GM12878 (cell line): Measurements from ENCODE around the gene EMID1. TPM values are rescaled to one million over a fixed set of nuclear protein-coding genes. Genes with fewer than 3 reads are reported as not detected.

ENCODE experiments used
- ATAC-seq: fragments of 200-7000 bp; cut with Tn5 transposase; 3 replicates; pipeline ENCODE4 v1.9.1; 2020; ENCODE audit warnings: mild to moderate bottlenecking, moderate library complexity
- BruUV-seq: library from RNA; stranded (reverse); fragments of 400-500 nt; replicated peaks from 2 replicates; lab custom pipeline; 2021; lab: Mats Ljungman, UMichigan
- CTCF ChIA-PET: fragments of 300-600 bp; sonication (Branson Sonifier 250); formaldehyde crosslinking; extraction: SDS; loops from one replicate; lab custom pipeline; 2021; ENCODE audit warnings: inconsistent platforms; lab: Yijun Ruan, JAX
- POLR2A ChIA-PET: fragments of 350-600 bp; formaldehyde crosslinking; extraction: SDS; loops from one replicate; lab custom pipeline; 2021; ENCODE audit warnings: inconsistent platforms; lab: Charles Lee
- RAD21 ChIA-PET: fragments of 300-600 bp; sonication (Branson Sonifier 250); formaldehyde crosslinking; loops from one replicate; lab custom pipeline; 2023; ENCODE audit warnings: antibody characterized with exemption; ENCODE audit not compliant: unreplicated experiment; lab: Charles Lee
- SMC1A ChIA-PET: fragments of 300-600 bp; sonication (Branson Sonifier 250); formaldehyde crosslinking; loops from one replicate; lab custom pipeline; 2023; ENCODE audit not compliant: unreplicated experiment, uncharacterized antibody; lab: Charles Lee
- DNase-seq: peaks from one replicate; pipeline ENCODE4 v3.0.0-alpha.2; 2011; ENCODE audit warnings: low read depth, low spot score
- FAIRE-seq: peaks from 3 replicates; lab custom pipeline; 2011; peaks lifted over from hg19 to GRCh38; lab: Jason Lieb, UNC
- H2AFZ ChIP-seq: 2 replicates; pipeline ENCODE4 v1.6.0; 2011; ENCODE audit warnings: low read depth, low read length, control low read depth; ENCODE audit not compliant: control insufficient read depth
- H3K27ac ChIP-seq: 2 replicates; pipeline ENCODE4 v1.5.1; 2011; ENCODE audit warnings: control low read depth; ENCODE audit not compliant: control insufficient read depth, insufficient read depth
- H3K27me3 ChIP-seq, 2 experiments: replicated peaks in 1 of 2; 2 replicates each; pipeline versions ENCODE4 v1.6.0 to v1.6.1; 2011; ENCODE audit warnings: low read length in 1 of 2; ENCODE audit not compliant: control insufficient read depth in 2 of 2, insufficient read depth in 2 of 2
- H3K36me3 ChIP-seq, 2 experiments: 2 replicates each; pipeline ENCODE4 v1.5.1; 2011; ENCODE audit warnings: low read length in 1 of 2; ENCODE audit not compliant: control insufficient read depth in 2 of 2, insufficient read depth in 2 of 2
- H3K4me1 ChIP-seq: 2 replicates; pipeline ENCODE4 v1.6.1; 2011; ENCODE audit warnings: mild to moderate bottlenecking, low read length, moderate library complexity, mixed read lengths; ENCODE audit not compliant: control insufficient read depth, insufficient read depth
- H3K4me2 ChIP-seq: 2 replicates; pipeline ENCODE4 v1.6.0; 2011; ENCODE audit warnings: control low read depth; ENCODE audit not compliant: control insufficient read depth, insufficient read depth
- H3K4me3 ChIP-seq: fragments of 200-600 bp; sonication (generic); 2 replicates; pipeline ENCODE4 v1.5.1; 2016
- H3K79me2 ChIP-seq: 2 replicates; pipeline ENCODE4 v1.6.0; 2011; ENCODE audit warnings: low read length; ENCODE audit not compliant: control insufficient read depth, insufficient read depth
- H3K9ac ChIP-seq: 2 replicates; pipeline ENCODE4 v1.8.0; 2011; ENCODE audit warnings: low read length, control low read depth, mixed read lengths; ENCODE audit not compliant: control insufficient read depth, insufficient read depth
- H3K9me3 ChIP-seq: replicated peaks from 3 replicates; pipeline ENCODE4 v1.5.1; 2011; ENCODE audit warnings: mild to moderate bottlenecking, low read length; ENCODE audit not compliant: control insufficient read depth, insufficient read depth
- H4K20me1 ChIP-seq: 2 replicates; pipeline ENCODE4 v1.6.0; 2011; ENCODE audit not compliant: control insufficient read depth, insufficient read depth
- CBX3 ChIP-seq: fragments of 200-600 bp; sonication (generic); IDR thresholded peaks from 2 replicates; pipeline ENCODE4 v1.6.1; 2016; ENCODE audit warnings: low read depth, borderline replicate concordance
- MXI1 ChIP-seq: fragments of 150-350 bp; IDR thresholded peaks from 2 replicates; pipeline ENCODE4 v1.6.1; 2011; ENCODE audit warnings: low read depth, mild to moderate bottlenecking, inconsistent platforms, low read length, improper control_type of control experiment
- PKNOX1 ChIP-seq: fragments of 450-650 bp; IDR thresholded peaks from 2 replicates; pipeline ENCODE4 v1.6.1; 2016; ENCODE audit warnings: mild to moderate bottlenecking
- POLR2AphosphoS5 ChIP-seq: IDR thresholded peaks from 2 replicates; pipeline ENCODE4 v1.6.1; 2011; ENCODE audit warnings: mild to moderate bottlenecking, low read length, inconsistent platforms
- SMAD5 ChIP-seq: IDR thresholded peaks from 2 replicates; pipeline ENCODE4 v1.6.1; 2016; ENCODE audit warnings: antibody characterized with exemption, low read depth
- WGBS: methylation state at CpG from one replicate; pipeline ENCODE4 v1.1.6; 2016; ENCODE audit warnings: low lambda C conversion rate; ENCODE audit not compliant: insufficient replicate concordance, insufficient coverage; ENCODE audit errors: missing lambda C conversion rate; 5-methylcytosine and 5-hydroxymethylcytosine counted together
- in situ Hi-C: fragments of 300-500 bp; cut with MboI; formaldehyde crosslinking; loops from 9 replicates; pipeline ENCODE4 v1.14.3; 2018; ENCODE audit warnings: mixed read lengths
- intact Hi-C: fragments of 100-400 bp; cut with micrococcal nuclease; formaldehyde crosslinking; loops from one replicate; pipeline ENCODE4 v1.14.2; 2022; ENCODE audit not compliant: unreplicated experiment
- polyA plus RNA-seq, 11 experiments: library from polyadenylated mRNA; depleted of rRNA in 4 of 11; unstranded in 6 of 11; stranded (reverse) in 5 of 11; fragments of >200 nt; fragmentation: Nextera tagmentation in 4 of 11; fragmentation: Illumina TruSeq in 1 of 11; extraction: Ambion mirVana in 4 of 11; extraction: Trizol in 1 of 11; gene quantifications; 1 replicate in 1 of 11; 2 replicates in 10 of 11; pipeline versions ENCODE4 v1.2.1 to v1.2.3, GENCODE V29; 2011 to 2016; ENCODE audit warnings: inconsistent platforms in 2 of 11, missing spikeins in 2 of 11, low read depth in 1 of 11
- total RNA-seq, 4 experiments: library from RNA; depleted of rRNA in 3 of 4; stranded (reverse); fragments of >200 nt in 3 of 4; fragmentation: Illumina TruSeq in 1 of 4; extraction: Trizol in 1 of 4; gene quantifications; 2 replicates each; pipeline versions ENCODE4 v1.2.1 to v1.2.3, GENCODE V29; 2013 to 2021
- TF ChIP-seq, protein P1 (sequence below): fragments of 450-650 bp; IDR thresholded peaks from 2 replicates; pipeline ENCODE4 v1.6.1; 2017; ENCODE audit warnings: borderline replicate concordance
- TF ChIP-seq, protein P2 (sequence below): fragments of 450-650 bp; IDR thresholded peaks from 2 replicates; pipeline ENCODE4 v1.6.1; 2016; ENCODE audit warnings: mild to moderate bottlenecking

EMID1 gene
- total and polyA plus RNA-seq, 10 of the 15 experiments (the other 5 are each of a cell fraction or from before 2014, with no cell fraction given) = 1.2 to 60.3 (median 12.0) TPM

DNA sequence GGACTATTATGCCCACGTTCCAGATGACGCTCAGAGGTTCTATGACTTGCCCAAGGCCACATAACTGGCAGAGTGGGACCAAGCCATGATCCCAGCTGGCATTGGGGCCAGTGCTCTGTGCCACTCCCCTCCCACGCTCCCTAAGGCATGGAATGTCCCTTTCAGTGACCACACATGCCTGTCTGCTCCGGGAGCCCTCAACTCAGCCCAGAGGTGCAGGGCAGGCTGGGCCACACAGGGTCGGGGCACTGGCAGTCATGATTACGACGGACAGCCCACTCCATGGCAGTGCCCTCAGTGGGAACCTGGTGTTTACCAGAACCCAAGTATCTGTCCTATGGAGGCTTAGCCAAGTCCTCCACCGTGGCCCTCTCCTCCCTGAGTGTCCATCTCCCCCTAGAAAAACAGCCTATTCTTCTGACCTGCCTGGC lies 52.1 kb downstream of the EMID1 start (continued):
- TF ChIP-seq POLR2AphosphoS5 (no peak; the same call in 1 of the 2 replicates), SMAD5 (no peak)

- Histone ChIP-seq H3K79me2 (no peaks in the 10 kb centered on the region), H3K27me3 (no peaks in the 10 kb centered on the region), H3K9me3 (no peaks in the 10 kb centered on the region), H3K4me2 (no peak overlapping the region), H3K4me3 (no peak overlapping the region), H2AFZ (no peak overlapping the region), H4K20me1 (no peaks in the 10 kb centered on the region), H3K36me3 (no peaks in the 10 kb centered on the region; a peak in 2 of 4 replicates), H3K27ac (no peak overlapping the region), H3K9ac (no peak overlapping the region), H3K4me1 (no peaks in the 10 kb centered on the region)
- ChIA-PET POLR2A (no interaction called here), RAD21 (no interaction called here), CTCF (interaction anchor here (0.7 kb wide), 1 partner anchor 104 kb away, joined by 3 read pairs; no protein-coding TSS in a partner anchor), SMC1A (no interaction called here)
- no peak for ATAC-seq
- DNase-seq = no peak
- no peak for FAIRE-seq
- WGBS = 99% methylated on average over 15 of the region's 17 CpGs
- no TSS peak for BruUV-seq
- in situ Hi-C loops = no loop called here
- intact Hi-C loops = no loop called here
- TF ChIP-seq, protein P1, sequence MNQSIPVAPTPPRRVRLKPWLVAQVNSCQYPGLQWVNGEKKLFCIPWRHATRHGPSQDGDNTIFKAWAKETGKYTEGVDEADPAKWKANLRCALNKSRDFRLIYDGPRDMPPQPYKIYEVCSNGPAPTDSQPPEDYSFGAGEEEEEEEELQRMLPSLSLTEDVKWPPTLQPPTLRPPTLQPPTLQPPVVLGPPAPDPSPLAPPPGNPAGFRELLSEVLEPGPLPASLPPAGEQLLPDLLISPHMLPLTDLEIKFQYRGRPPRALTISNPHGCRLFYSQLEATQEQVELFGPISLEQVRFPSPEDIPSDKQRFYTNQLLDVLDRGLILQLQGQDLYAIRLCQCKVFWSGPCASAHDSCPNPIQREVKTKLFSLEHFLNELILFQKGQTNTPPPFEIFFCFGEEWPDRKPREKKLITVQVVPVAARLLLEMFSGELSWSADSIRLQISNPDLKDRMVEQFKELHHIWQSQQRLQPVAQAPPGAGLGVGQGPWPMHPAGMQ = no peak
- TF ChIP-seq CBX3 (no peak), PKNOX1 (no peak), MXI1 (no peak)
- TF ChIP-seq, protein P2, sequence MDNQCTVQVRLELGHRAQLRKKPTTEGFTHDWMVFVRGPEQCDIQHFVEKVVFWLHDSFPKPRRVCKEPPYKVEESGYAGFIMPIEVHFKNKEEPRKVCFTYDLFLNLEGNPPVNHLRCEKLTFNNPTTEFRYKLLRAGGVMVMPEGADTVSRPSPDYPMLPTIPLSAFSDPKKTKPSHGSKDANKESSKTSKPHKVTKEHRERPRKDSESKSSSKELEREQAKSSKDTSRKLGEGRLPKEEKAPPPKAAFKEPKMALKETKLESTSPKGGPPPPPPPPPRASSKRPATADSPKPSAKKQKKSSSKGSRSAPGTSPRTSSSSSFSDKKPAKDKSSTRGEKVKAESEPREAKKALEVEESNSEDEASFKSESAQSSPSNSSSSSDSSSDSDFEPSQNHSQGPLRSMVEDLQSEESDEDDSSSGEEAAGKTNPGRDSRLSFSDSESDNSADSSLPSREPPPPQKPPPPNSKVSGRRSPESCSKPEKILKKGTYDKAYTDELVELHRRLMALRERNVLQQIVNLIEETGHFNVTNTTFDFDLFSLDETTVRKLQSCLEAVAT = no peak
Measured at GRCh38 chr22:29258407-29259252, 52.9 kb downstream of the EMID1 start.
